ENCODE results near the gene CAPN3.

The CAPN3 gene

GRCh38 chr15:42453826-42454225, 94.5 kb downstream of the CAPN3 start:
- DNase-seq (ENCODE audit: low read depth): no peak

- no peak for DNase-seq (ENCODE audit: low read depth)
Measured at GRCh38 chr15:42456531-42456930, 97.2 kb downstream of the CAPN3 start.

GRCh38 chr15:42456971-42457370, 97.7 kb downstream of the CAPN3 start:
- DNase-seq (ENCODE audit: low read depth): no peak

GRCh38 chr15:42457445-42458442, 98.4 kb downstream of the CAPN3 start:
- peak; percentile 59 for DNase-seq (ENCODE audit: low read depth)

- no peak for DNase-seq (ENCODE audit: low read depth)
Measured at GRCh38 chr15:42461261-42461660, 102.0 kb downstream of the CAPN3 start.

Data from HS-27A (cell line).